Measurements from ENCODE around the gene NHLH1.

DNA sequence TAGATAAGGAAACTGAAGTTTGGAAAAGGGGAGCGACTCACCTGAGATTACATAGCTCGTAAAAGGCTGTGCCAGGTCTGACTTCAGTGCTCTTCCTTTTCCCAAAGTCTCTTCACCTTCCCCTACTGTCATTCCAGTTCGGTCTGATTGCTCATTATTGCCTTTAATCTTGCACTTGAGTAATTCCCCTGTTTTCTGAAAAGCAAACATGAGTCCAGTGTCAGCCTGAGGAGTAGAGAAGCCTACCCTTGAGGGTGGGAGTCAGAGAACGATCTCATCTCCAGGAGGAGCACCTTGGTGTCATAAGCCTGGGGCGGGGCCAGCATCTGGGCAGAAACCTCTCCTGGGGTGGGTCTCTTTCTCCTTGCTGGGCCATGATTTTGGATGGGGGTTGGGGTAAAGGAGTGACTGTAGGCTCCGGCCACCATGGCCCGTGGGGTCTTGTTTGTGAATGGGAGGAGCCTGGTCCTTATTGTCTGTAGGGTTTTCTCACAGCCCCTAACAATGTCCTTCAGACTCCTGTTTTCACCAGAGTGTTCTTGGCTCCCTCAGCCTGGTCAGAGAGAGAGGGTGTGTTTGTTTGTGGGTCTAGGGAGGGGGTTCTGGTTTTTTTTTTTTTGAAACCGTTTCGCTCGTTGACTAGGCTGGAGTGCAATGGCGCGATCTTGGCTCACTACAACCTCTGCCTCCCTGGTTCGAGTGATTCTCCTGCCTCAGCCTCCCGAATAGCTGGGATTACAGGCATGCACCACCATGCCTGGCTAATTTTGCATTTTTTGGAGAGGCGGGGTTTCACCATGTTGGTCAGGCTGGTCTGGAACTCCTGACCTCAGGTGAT, 39.5 kb downstream of the NHLH1 start:
- TF ChIP-seq, protein P1, sequence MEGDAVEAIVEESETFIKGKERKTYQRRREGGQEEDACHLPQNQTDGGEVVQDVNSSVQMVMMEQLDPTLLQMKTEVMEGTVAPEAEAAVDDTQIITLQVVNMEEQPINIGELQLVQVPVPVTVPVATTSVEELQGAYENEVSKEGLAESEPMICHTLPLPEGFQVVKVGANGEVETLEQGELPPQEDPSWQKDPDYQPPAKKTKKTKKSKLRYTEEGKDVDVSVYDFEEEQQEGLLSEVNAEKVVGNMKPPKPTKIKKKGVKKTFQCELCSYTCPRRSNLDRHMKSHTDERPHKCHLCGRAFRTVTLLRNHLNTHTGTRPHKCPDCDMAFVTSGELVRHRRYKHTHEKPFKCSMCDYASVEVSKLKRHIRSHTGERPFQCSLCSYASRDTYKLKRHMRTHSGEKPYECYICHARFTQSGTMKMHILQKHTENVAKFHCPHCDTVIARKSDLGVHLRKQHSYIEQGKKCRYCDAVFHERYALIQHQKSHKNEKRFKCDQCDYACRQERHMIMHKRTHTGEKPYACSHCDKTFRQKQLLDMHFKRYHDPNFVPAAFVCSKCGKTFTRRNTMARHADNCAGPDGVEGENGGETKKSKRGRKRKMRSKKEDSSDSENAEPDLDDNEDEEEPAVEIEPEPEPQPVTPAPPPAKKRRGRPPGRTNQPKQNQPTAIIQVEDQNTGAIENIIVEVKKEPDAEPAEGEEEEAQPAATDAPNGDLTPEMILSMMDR (IDR thresholded peaks at IDR 0.05; ENCODE audit: low read depth, low read length), result no peak
- no peak for TF ChIP-seq MYC (IDR thresholded peaks at IDR 0.05; ENCODE audit: low read depth, low read length)
- TF ChIP-seq, protein P2, sequence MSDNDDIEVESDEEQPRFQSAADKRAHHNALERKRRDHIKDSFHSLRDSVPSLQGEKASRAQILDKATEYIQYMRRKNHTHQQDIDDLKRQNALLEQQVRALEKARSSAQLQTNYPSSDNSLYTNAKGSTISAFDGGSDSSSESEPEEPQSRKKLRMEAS (IDR thresholded peaks at IDR 0.05; ENCODE audit: low read depth, low read length), result no peak
